Skeletal muscle satellite cell (primary cell): Measurements from ENCODE around the gene NOL12.

Experiments
- H3K27me3 ChIP-seq: 2 replicates; pipeline ENCODE4 v1.7.0; 2013; ENCODE audit warnings: low read length; ENCODE audit not compliant: control insufficient read depth, insufficient read depth
- H3K36me3 ChIP-seq: 2 replicates; pipeline ENCODE4 v1.7.0; 2013; ENCODE audit warnings: mild to moderate bottlenecking, control low read depth, low read length; ENCODE audit not compliant: insufficient read depth
- H3K4me1 ChIP-seq: 2 replicates; pipeline ENCODE4 v1.7.0; 2013; ENCODE audit warnings: low read length; ENCODE audit not compliant: control insufficient read depth, insufficient read depth
- H3K4me2 ChIP-seq: 2 replicates; pipeline ENCODE4 v1.7.0; 2013; ENCODE audit warnings: mild to moderate bottlenecking, low read length
- H3K4me3 ChIP-seq: 2 replicates; pipeline ENCODE4 v1.7.0; 2013; ENCODE audit warnings: low read length
- H3K9ac ChIP-seq: 2 replicates; pipeline ENCODE4 v1.7.0; 2013; ENCODE audit warnings: mild to moderate bottlenecking, low read depth, low read length, moderate library complexity
- H3K9me3 ChIP-seq: replicated peaks from 2 replicates; pipeline ENCODE4 v1.7.0; 2013; ENCODE audit warnings: mild to moderate bottlenecking, control low read depth, low read length

Gene NOL12

GRCh38 chr22:37675930-37676735 lies 10.0 kb upstream of the NOL12 start:
- Histone ChIP-seq H3K36me3 (peaks cover 22% of the 10 kb centered on the region), H3K4me2 (peak overlapping the region; percentile 89), H3K9ac (peak overlapping the region; percentile 91), H3K4me3 (peak overlapping the region; percentile 94), H3K4me1 (peaks cover 28% of the 10 kb centered on the region), H3K9me3 (no peaks in the 10 kb centered on the region), H3K27me3 (no peaks in the 10 kb centered on the region)

- H3K9me3 ChIP-seq = no peaks in the 10 kb centered on the region
- H3K36me3 ChIP-seq = peaks cover 22% of the 10 kb centered on the region
- H3K4me2 ChIP-seq = peak overlapping the region; percentile 89
- peak overlapping the region; percentile 91 for H3K9ac ChIP-seq
- H3K4me1 ChIP-seq = peaks cover 32% of the 10 kb centered on the region
- no peaks in the 10 kb centered on the region for H3K27me3 ChIP-seq
- H3K4me3 ChIP-seq = peak overlapping the region; percentile 94
Measured at GRCh38 chr22:37676736-37677492, 9.2 kb upstream of the NOL12 start.

- H3K4me1 ChIP-seq = peaks cover 32% of the 10 kb centered on the region
- H3K9me3 ChIP-seq = no peaks in the 10 kb centered on the region
- peak overlapping the region; percentile 64 for H3K9ac ChIP-seq
Measured at GRCh38 chr22:37677493-37677974, 8.6 kb upstream of the NOL12 start.

GRCh38 chr22:37678372-37678771 lies 7.8 kb upstream of the NOL12 start:
- peak overlapping the region; percentile 94 for H3K4me3 ChIP-seq
- peaks cover 22% of the 10 kb centered on the region for H3K36me3 ChIP-seq
- no peaks in the 10 kb centered on the region for H3K9me3 ChIP-seq
- peaks cover 32% of the 10 kb centered on the region for H3K4me1 ChIP-seq
- H3K9ac ChIP-seq = peak overlapping the region; percentile 46
- H3K27me3 ChIP-seq = no peaks in the 10 kb centered on the region
- peak overlapping the region; percentile 89 for H3K4me2 ChIP-seq

More at GRCh38 chr22:37677493-37677974, 8.6 kb upstream of the NOL12 start:
- Histone ChIP-seq H3K27me3 (no peaks in the 10 kb centered on the region), H3K4me3 (peak overlapping the region; percentile 94), H3K36me3 (peaks cover 22% of the 10 kb centered on the region), H3K4me2 (peak overlapping the region; percentile 89)

- H3K36me3 ChIP-seq = peaks cover 22% of the 10 kb centered on the region
- H3K9ac ChIP-seq = no peak overlapping the region
- H3K9me3 ChIP-seq = no peaks in the 10 kb centered on the region
- no peak overlapping the region for H3K4me3 ChIP-seq
- H3K4me1 ChIP-seq = peaks cover 26% of the 10 kb centered on the region
- H3K27me3 ChIP-seq = no peaks in the 10 kb centered on the region
- peak overlapping the region; percentile 36 for H3K4me2 ChIP-seq
Measured at GRCh38 chr22:37679670-37680069, 6.5 kb upstream of the NOL12 start.

GRCh38 chr22:37680191-37680851 lies 5.8 kb upstream of the NOL12 start:
- Histone ChIP-seq H3K36me3 (peaks cover 22% of the 10 kb centered on the region), H3K4me3 (no peak overlapping the region), H3K4me2 (no peak overlapping the region), H3K4me1 (peaks cover 21% of the 10 kb centered on the region), H3K9me3 (no peaks in the 10 kb centered on the region), H3K27me3 (no peaks in the 10 kb centered on the region), H3K9ac (no peak overlapping the region)

GRCh38 chr22:37681001-37681424 lies 5.1 kb upstream of the NOL12 start:
- Histone ChIP-seq H3K4me2 (no peak overlapping the region), H3K4me1 (peaks cover 21% of the 10 kb centered on the region), H3K4me3 (no peak overlapping the region), H3K9ac (no peak overlapping the region), H3K36me3 (peaks cover 22% of the 10 kb centered on the region), H3K27me3 (no peaks in the 10 kb centered on the region), H3K9me3 (no peaks in the 10 kb centered on the region)

- Histone ChIP-seq H3K27me3 (no peaks in the 10 kb centered on the region), H3K9me3 (no peaks in the 10 kb centered on the region), H3K9ac (no peak overlapping the region), H3K4me3 (no peak overlapping the region), H3K4me1 (peaks cover 21% of the 10 kb centered on the region), H3K36me3 (peaks cover 22% of the 10 kb centered on the region), H3K4me2 (no peak overlapping the region)
Measured at GRCh38 chr22:37681556-37682049, 4.5 kb upstream of the NOL12 start.

GRCh38 chr22:37684803-37685615 lies 1.1 kb upstream of the NOL12 start:
- Histone ChIP-seq H3K4me2 (no peak overlapping the region), H3K9me3 (no peaks in the 10 kb centered on the region), H3K36me3 (peaks cover 14% of the 10 kb centered on the region), H3K27me3 (no peaks in the 10 kb centered on the region), H3K9ac (no peak overlapping the region), H3K4me3 (no peak overlapping the region), H3K4me1 (peaks cover 13% of the 10 kb centered on the region)

- H3K27me3 ChIP-seq = no peaks in the 10 kb centered on the region
- H3K9me3 ChIP-seq = no peaks in the 10 kb centered on the region
- no peak overlapping the region for H3K9ac ChIP-seq
- H3K4me1 ChIP-seq = peaks cover 7% of the 10 kb centered on the region
- peaks cover 43% of the 10 kb centered on the region for H3K36me3 ChIP-seq
- no peak overlapping the region for H3K4me2 ChIP-seq
- no peak overlapping the region for H3K4me3 ChIP-seq
Measured at GRCh38 chr22:37690407-37690806, 4.3 kb downstream of the NOL12 start.
